CD4-positive, alpha-beta T cell (primary cell): ENCODE measurements around the gene SETD3. TPM values are rescaled to one million over a fixed set of nuclear protein-coding genes. Genes with fewer than 3 reads are reported as not detected.

Source experiments
- ATAC-seq: fragments of 200-7000 bp; cut with Tn5 transposase; one replicate; pipeline ENCODE4 v1.10.0; 2022; ENCODE audit warnings: mild to moderate bottlenecking; ENCODE audit not compliant: poor library complexity
- CTCF ChIA-PET: fragments of 350-600 bp; sonication (Branson Sonifier 250); formaldehyde crosslinking; loops from one replicate; lab custom pipeline; 2021; ENCODE audit warnings: antibody characterized with exemption, inconsistent platforms; lab: Charles Lee
- POLR2A ChIA-PET: fragments of 350-600 bp; sonication (Branson Sonifier 250); formaldehyde crosslinking; loops from one replicate; lab custom pipeline; 2021; ENCODE audit warnings: antibody characterized with exemption, inconsistent platforms; lab: Charles Lee
- DNase-seq, 14 experiments: peaks; one replicate each; pipeline ENCODE4 v3.0.0-alpha.2; 2013 to 2020; ENCODE audit warnings: mixed read lengths in 2 of 14
- H3K27ac ChIP-seq, 2 donors: one replicate each; pipeline versions ENCODE4 v1.5.1 to v1.7.0; 2013; ENCODE audit warnings: low read length in 2 of 2, low read depth in 1 of 2, mild to moderate bottlenecking in 1 of 2
- H3K27me3 ChIP-seq, 2 experiments: 1 replicate in 1 of 2; 2 replicates in 1 of 2; pipeline versions ENCODE4 v1.6.1 to v1.7.0; 2013; ENCODE audit warnings: low read length in 2 of 2, control low read depth in 1 of 2, mild to moderate bottlenecking in 1 of 2, moderate library complexity in 1 of 2; ENCODE audit not compliant: insufficient read depth in 2 of 2, control insufficient read depth in 1 of 2
- H3K36me3 ChIP-seq: one replicate; pipeline ENCODE4 v1.6.1; 2013; ENCODE audit warnings: low read length, control low read depth; ENCODE audit not compliant: insufficient read depth
- H3K4me1 ChIP-seq: one replicate; pipeline ENCODE4 v1.6.1; 2013; ENCODE audit warnings: low read length, control low read depth; ENCODE audit not compliant: insufficient read depth
- H3K4me3 ChIP-seq: one replicate; pipeline ENCODE4 v1.5.1; 2013; ENCODE audit warnings: mild to moderate bottlenecking, low read length, moderate library complexity
- H3K9me3 ChIP-seq, 2 experiments: 1 replicate in 1 of 2; 2 replicates in 1 of 2; pipeline versions ENCODE4 v1.6.1 to v1.7.0; 2013; ENCODE audit warnings: low read length in 2 of 2, mild to moderate bottlenecking in 2 of 2, control low read depth in 1 of 2, moderate library complexity in 1 of 2; ENCODE audit not compliant: control insufficient read depth in 1 of 2, insufficient read depth in 1 of 2
- H3K27ac Mint-ChIP-seq: one replicate; pipeline ENCODE4 v1.8.0; 2020; ENCODE audit warnings: mixed read lengths
- H3K27me3 Mint-ChIP-seq: one replicate; pipeline ENCODE4 v1.8.0; 2021; ENCODE audit warnings: mixed read lengths
- H3K36me3 Mint-ChIP-seq: one replicate; pipeline ENCODE4 v1.8.0; 2021; ENCODE audit warnings: low read depth, mixed read lengths
- H3K4me1 Mint-ChIP-seq: one replicate; pipeline ENCODE4 v1.8.0; 2021; ENCODE audit warnings: low read depth, mixed read lengths
- H3K4me3 Mint-ChIP-seq: one replicate; pipeline ENCODE4 v1.8.0; 2020; ENCODE audit warnings: mild to moderate bottlenecking, mixed read lengths
- H3K9me3 Mint-ChIP-seq: one replicate; pipeline ENCODE4 v1.8.0; 2020; ENCODE audit warnings: mixed read lengths
- intact Hi-C, 2 experiments: fragments of 100-400 bp; cut with DNase I in 1 of 2; cut with micrococcal nuclease in 1 of 2; formaldehyde crosslinking; loops; one replicate each; pipeline versions ENCODE4 v1.15.1 to v1.9.0; 2023 to 2025; cut with DNase I, micrococcal nuclease
- total RNA-seq, 174 experiments: library from RNA in 2 of 174; stranded (reverse) in 2 of 174; gene quantifications; one replicate each; pipeline ENCODE4 v1.2.3 and lab custom pipeline; 2021 to 2026
- TF ChIP-seq, protein P1 (sequence below): fragments of 200-600 bp; IDR thresholded peaks from one replicate; pipeline ENCODE4 v1.8.0; 2022; ENCODE audit warnings: antibody characterized with exemption, mild to moderate bottlenecking

SETD3 gene
- total RNA-seq, 2 experiments from 2014 or later: 46.1 to 51.4 TPM

DNA sequence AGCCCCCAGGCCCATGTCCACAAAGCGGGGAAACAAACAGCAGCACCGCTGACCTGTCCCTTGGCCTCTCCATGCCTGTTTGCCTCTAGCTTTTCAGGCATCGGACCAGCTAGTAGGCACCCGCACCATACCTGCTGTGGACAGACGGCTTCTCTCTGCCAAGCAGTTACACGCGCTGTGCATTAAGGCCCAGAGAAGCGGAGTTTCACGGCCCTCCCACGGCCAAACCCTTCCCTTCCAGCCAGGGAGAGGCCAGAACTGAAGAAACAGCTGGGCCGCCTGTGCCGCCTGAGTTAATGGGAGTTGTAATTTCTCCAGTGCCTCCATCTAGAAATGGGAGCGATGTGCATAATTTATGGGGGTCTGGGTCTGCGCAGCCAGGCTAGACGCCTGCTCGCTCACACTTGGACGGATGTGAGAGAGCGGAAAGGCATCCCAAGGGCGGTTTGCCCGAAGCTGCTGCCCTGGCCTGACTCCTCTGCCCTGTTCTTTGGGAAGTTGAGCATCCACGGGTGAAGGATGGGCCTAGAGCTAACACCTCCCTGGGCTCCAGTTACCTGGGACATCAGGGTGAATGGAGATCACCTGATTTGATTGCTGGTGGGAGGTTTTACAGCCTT is 119.0 kb downstream of the SETD3 start:
- TF ChIP-seq, protein P1, sequence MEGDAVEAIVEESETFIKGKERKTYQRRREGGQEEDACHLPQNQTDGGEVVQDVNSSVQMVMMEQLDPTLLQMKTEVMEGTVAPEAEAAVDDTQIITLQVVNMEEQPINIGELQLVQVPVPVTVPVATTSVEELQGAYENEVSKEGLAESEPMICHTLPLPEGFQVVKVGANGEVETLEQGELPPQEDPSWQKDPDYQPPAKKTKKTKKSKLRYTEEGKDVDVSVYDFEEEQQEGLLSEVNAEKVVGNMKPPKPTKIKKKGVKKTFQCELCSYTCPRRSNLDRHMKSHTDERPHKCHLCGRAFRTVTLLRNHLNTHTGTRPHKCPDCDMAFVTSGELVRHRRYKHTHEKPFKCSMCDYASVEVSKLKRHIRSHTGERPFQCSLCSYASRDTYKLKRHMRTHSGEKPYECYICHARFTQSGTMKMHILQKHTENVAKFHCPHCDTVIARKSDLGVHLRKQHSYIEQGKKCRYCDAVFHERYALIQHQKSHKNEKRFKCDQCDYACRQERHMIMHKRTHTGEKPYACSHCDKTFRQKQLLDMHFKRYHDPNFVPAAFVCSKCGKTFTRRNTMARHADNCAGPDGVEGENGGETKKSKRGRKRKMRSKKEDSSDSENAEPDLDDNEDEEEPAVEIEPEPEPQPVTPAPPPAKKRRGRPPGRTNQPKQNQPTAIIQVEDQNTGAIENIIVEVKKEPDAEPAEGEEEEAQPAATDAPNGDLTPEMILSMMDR: no peak
- Mint-ChIP-seq H3K27ac (no peak overlapping the region), H3K9me3 (no peaks in the 10 kb centered on the region), H3K4me1 (no peaks in the 10 kb centered on the region), H3K4me3 (no peak overlapping the region), H3K27me3 (no peaks in the 10 kb centered on the region), H3K36me3 (no peaks in the 10 kb centered on the region)
- no peak overlapping the region for H3K27ac ChIP-seq
- no peak for DNase-seq
- ChIA-PET POLR2A (no interaction called here), CTCF (no interaction called here)
- H3K9me3 ChIP-seq: no peaks in the 10 kb centered on the region
- H3K4me3 ChIP-seq: no peak overlapping the region
- no peak for ATAC-seq
- H3K4me1 ChIP-seq: no peaks in the 10 kb centered on the region
- H3K27me3 ChIP-seq: no peaks in the 10 kb centered on the region
- no peaks in the 10 kb centered on the region for H3K36me3 ChIP-seq
- intact Hi-C loops: no loop called here

DNA sequence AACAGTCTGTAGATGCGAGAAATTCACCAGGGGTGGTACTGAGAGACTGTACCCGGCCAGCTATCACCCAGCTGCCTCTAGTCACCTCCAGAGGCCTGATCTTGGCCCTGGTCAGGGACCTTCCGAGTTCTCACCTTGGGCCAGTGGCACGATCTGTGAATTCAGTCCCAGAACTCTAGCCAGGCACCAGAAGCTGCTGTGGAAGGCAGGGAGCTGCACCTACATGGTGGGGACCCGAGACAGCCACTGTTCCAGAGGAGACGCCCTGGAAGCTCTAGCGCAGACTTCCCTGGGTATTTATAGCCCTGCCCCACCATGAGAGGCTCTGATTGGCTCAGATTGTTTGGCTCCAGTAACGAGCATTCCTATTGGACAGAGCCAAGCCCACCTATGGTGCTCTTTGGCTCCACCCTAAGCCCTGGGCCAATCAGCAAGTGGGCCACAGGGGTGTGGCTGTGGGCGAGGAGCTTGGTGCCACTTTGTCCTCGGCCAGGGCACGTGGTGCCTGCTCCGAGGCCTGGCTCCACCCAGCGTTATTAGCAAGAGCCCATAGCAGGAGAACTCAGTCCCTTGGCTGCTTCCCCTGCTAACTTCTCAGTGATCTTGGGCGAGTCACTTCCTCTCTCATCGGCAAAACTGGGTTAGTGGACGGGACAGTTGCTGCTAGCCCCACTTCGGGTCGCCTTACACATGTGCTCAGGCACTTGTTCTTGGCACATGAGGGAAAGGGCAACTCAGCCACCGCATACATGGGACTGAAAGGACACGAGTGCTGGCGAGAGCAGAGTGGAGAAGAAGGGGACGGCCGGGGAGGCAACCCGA is 119.7 kb downstream of the SETD3 start:
- H3K27ac ChIP-seq: no peak overlapping the region
- POLR2A ChIA-PET: no interaction called here
- H3K27me3 Mint-ChIP-seq: no peaks in the 10 kb centered on the region
- no peaks in the 10 kb centered on the region for H3K36me3 Mint-ChIP-seq
- TF ChIP-seq, protein P1: no peak
- intact Hi-C loops: no loop called here
- no peak overlapping the region for H3K4me3 Mint-ChIP-seq
- CTCF ChIA-PET: no interaction called here
- H3K4me3 ChIP-seq: no peak overlapping the region
- no peaks in the 10 kb centered on the region for H3K4me1 Mint-ChIP-seq
- H3K4me1 ChIP-seq: no peaks in the 10 kb centered on the region
- H3K9me3 ChIP-seq: no peaks in the 10 kb centered on the region
- H3K27me3 ChIP-seq: no peaks in the 10 kb centered on the region
- H3K9me3 Mint-ChIP-seq: no peaks in the 10 kb centered on the region
- no peaks in the 10 kb centered on the region for H3K36me3 ChIP-seq
- no peak for ATAC-seq
- H3K27ac Mint-ChIP-seq: no peak overlapping the region
- DNase-seq: no peak

DNA sequence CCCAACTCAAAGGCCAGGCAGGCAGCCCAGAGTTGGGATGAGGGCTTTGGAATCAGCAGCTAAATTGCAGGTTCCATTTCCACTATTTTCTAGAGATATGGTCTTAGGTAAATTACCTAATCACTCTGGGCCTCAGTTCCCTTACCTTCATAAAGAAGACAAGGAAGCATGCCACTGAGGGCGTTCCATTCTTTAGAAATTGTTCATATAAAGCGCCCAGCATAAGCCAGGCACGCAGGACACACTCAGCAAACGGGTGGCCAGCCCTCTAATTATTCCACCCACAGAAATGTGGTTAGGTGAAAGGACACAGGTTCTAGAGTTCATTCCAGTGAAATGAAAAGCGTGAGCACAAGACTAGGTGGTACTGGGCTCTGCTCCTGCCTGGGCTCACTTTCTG is 120.8 kb downstream of the SETD3 start:
- Mint-ChIP-seq H3K36me3 (no peaks in the 10 kb centered on the region), H3K27me3 (no peaks in the 10 kb centered on the region), H3K9me3 (no peaks in the 10 kb centered on the region), H3K4me3 (no peak overlapping the region), H3K27ac (no peak overlapping the region), H3K4me1 (no peaks in the 10 kb centered on the region)
- ChIA-PET CTCF (no interaction called here), POLR2A (no interaction called here)
- H3K4me1 ChIP-seq: no peaks in the 10 kb centered on the region
- no peak overlapping the region for H3K4me3 ChIP-seq
- H3K27me3 ChIP-seq: no peaks in the 10 kb centered on the region
- DNase-seq: no peak
- H3K36me3 ChIP-seq: no peaks in the 10 kb centered on the region
- ATAC-seq: no peak
- intact Hi-C loops: no loop called here
- TF ChIP-seq, protein P1: no peak
- no peaks in the 10 kb centered on the region for H3K9me3 ChIP-seq
- H3K27ac ChIP-seq: no peak overlapping the region
